ENCODE results near the gene SOD3.

- TF ChIP-seq CTCF (IDR thresholded peaks at IDR 0.05) (no peak), POLR2A (IDR thresholded peaks at IDR 0.05) (no peak)
These were observed 29.3 kb downstream of the SOD3 start for GRCh38 chr4:24824720-24825119.

Data from gastroesophageal sphincter (tissue), 3 donors.